Osteocyte (in vitro differentiated cells): ENCODE results near the gene ANKRD17. TPM values are rescaled to one million over a fixed set of nuclear protein-coding genes. Genes with fewer than 3 reads are reported as not detected.

Experiments used
- DNase-seq: peaks from one replicate; pipeline ENCODE4 v3.0.0; 2021; ENCODE audit warnings: mixed read lengths; ENCODE audit not compliant: unreplicated experiment; ENCODE audit errors: extremely low spot score
- H3K27ac Mint-ChIP-seq: one replicate; pipeline ENCODE4 v1.8.0; 2021; ENCODE audit warnings: mild to moderate bottlenecking, mixed read lengths; ENCODE audit not compliant: unreplicated experiment
- H3K27me3 Mint-ChIP-seq: one replicate; pipeline ENCODE4 v1.8.0; 2021; ENCODE audit warnings: mixed read lengths; ENCODE audit not compliant: unreplicated experiment
- H3K36me3 Mint-ChIP-seq: one replicate; pipeline ENCODE4 v1.8.0; 2021; ENCODE audit warnings: mixed read lengths; ENCODE audit not compliant: unreplicated experiment
- H3K4me1 Mint-ChIP-seq: one replicate; pipeline ENCODE4 v1.8.0; 2021; ENCODE audit warnings: mixed read lengths; ENCODE audit not compliant: unreplicated experiment
- H3K4me3 Mint-ChIP-seq: one replicate; pipeline ENCODE4 v1.8.0; 2021; ENCODE audit warnings: mild to moderate bottlenecking, moderate library complexity, mixed read lengths; ENCODE audit not compliant: unreplicated experiment
- H3K9me3 Mint-ChIP-seq: one replicate; pipeline ENCODE4 v1.8.0; 2021; ENCODE audit warnings: mixed read lengths; ENCODE audit not compliant: unreplicated experiment
- total RNA-seq: library from RNA; stranded (reverse); gene quantifications from 2 replicates; pipeline ENCODE4 v1.2.1, GENCODE V29; 2021
- TF ChIP-seq, protein P1 (sequence below): fragments of 200-600 bp; sonication (generic); IDR thresholded peaks from 2 replicates; pipeline ENCODE4 v1.5.0; 2021; ENCODE audit warnings: antibody characterized with exemption, mild to moderate bottlenecking, moderate library complexity

The ANKRD17 gene
- total RNA-seq, 1 donor from 2014 or later: 76.0 TPM

- no peaks in the 10 kb centered on the region for H3K27me3 Mint-ChIP-seq
- H3K36me3 Mint-ChIP-seq: peaks cover 44% of the 10 kb centered on the region
- H3K9me3 Mint-ChIP-seq: no peaks in the 10 kb centered on the region
- H3K4me3 Mint-ChIP-seq: no peak overlapping the region
- no peak for DNase-seq
- H3K4me1 Mint-ChIP-seq: no peaks in the 10 kb centered on the region
- H3K27ac Mint-ChIP-seq: no peak overlapping the region
- TF ChIP-seq, protein P1, sequence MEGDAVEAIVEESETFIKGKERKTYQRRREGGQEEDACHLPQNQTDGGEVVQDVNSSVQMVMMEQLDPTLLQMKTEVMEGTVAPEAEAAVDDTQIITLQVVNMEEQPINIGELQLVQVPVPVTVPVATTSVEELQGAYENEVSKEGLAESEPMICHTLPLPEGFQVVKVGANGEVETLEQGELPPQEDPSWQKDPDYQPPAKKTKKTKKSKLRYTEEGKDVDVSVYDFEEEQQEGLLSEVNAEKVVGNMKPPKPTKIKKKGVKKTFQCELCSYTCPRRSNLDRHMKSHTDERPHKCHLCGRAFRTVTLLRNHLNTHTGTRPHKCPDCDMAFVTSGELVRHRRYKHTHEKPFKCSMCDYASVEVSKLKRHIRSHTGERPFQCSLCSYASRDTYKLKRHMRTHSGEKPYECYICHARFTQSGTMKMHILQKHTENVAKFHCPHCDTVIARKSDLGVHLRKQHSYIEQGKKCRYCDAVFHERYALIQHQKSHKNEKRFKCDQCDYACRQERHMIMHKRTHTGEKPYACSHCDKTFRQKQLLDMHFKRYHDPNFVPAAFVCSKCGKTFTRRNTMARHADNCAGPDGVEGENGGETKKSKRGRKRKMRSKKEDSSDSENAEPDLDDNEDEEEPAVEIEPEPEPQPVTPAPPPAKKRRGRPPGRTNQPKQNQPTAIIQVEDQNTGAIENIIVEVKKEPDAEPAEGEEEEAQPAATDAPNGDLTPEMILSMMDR: no peak
Observed at GRCh38 chr4:73103799-73104503, 154.6 kb downstream of the ANKRD17 start.

- TF ChIP-seq, protein P1: no peak
- no peak for DNase-seq
- H3K9me3 Mint-ChIP-seq: no peaks in the 10 kb centered on the region
- peaks cover 54% of the 10 kb centered on the region for H3K36me3 Mint-ChIP-seq
- H3K4me1 Mint-ChIP-seq: no peaks in the 10 kb centered on the region
- H3K27ac Mint-ChIP-seq: no peak overlapping the region
- no peak overlapping the region for H3K4me3 Mint-ChIP-seq
- H3K27me3 Mint-ChIP-seq: no peaks in the 10 kb centered on the region
Observed at GRCh38 chr4:73099143-73099542, 159.5 kb downstream of the ANKRD17 start.

- Mint-ChIP-seq H3K27me3 (no peaks in the 10 kb centered on the region), H3K27ac (no peak overlapping the region), H3K36me3 (peaks cover 52% of the 10 kb centered on the region), H3K4me3 (no peak overlapping the region), H3K9me3 (no peaks in the 10 kb centered on the region), H3K4me1 (no peaks in the 10 kb centered on the region)
- TF ChIP-seq, protein P1: no peak
- DNase-seq: no peak
Observed at GRCh38 chr4:73098713-73099112, 159.9 kb downstream of the ANKRD17 start.

DNA sequence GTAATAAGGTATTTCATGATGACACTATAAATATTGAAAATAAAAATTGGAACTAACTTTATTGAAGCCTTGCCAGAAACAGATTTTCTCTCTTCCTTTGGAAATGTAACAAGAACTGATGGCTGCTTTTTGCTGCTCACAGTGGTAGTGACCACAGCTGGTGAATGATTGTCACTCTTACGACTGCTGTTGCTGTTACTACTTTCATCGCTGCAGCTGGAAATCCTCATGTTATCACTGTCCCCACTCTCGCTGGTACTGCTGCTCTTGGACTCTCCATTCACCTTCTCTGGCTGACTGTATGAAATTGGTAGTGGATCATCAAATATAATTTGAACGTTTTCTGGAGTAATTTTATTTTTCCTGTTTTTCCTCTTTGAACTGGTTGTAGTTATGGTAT, 160.6 kb downstream of the ANKRD17 start:
- Mint-ChIP-seq H3K27ac (no peak overlapping the region), H3K27me3 (no peaks in the 10 kb centered on the region), H3K4me3 (no peak overlapping the region), H3K36me3 (peaks cover 52% of the 10 kb centered on the region), H3K4me1 (no peaks in the 10 kb centered on the region), H3K9me3 (no peaks in the 10 kb centered on the region)
- TF ChIP-seq, protein P1: no peak
- no peak for DNase-seq

DNA sequence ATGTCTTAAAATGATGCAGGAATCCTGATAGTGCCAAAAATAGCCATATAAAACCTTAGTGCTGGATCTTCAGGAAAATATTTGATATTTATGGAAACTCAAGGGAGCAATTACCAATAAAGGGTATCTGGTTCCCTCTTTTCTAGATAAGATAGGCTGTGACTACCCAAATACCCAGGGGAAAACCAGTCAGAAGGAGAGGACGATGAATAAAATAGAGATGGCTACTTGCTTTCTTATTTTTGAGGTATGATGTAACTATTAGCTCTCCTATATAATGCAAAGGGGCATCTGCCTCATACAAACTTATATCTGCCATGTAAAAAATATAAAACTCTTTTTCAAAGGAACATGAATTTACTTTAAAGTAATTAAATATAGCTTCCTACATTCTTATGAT, 165.7 kb downstream of the ANKRD17 start:
- Mint-ChIP-seq H3K36me3 (peaks cover 45% of the 10 kb centered on the region), H3K27ac (no peak overlapping the region), H3K27me3 (no peaks in the 10 kb centered on the region), H3K9me3 (no peaks in the 10 kb centered on the region), H3K4me3 (no peak overlapping the region), H3K4me1 (no peaks in the 10 kb centered on the region)
- DNase-seq: no peak
- TF ChIP-seq, protein P1: no peak
